ENCODE data around the gene LNP1. TPM values are rescaled to one million over a fixed set of nuclear protein-coding genes. Genes with fewer than 3 reads are reported as not detected.

The LNP1 gene
- total RNA-seq, 1 donor: 3.0 TPM

DNA sequence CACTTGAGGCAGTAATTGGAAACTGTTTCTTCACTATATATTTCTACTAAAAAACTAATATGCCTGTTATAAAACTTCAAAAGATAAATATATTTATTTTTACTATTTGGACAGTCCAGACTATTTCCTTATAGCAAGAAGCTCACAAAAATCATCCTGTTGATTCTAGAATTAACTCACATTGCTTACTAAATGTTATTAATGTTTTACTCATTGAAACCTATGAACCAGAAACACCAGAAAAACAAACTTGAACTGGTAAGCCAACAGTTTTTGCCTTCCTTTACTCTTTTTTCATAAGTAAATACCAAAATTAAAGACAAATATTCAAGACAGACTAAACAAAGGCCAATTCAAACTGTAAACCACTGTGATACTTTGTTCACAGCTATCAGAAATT lies 26.8 kb upstream of the LNP1 start:
- no peak for DNase-seq (ENCODE audit: low read depth)
- TF ChIP-seq, protein P1, sequence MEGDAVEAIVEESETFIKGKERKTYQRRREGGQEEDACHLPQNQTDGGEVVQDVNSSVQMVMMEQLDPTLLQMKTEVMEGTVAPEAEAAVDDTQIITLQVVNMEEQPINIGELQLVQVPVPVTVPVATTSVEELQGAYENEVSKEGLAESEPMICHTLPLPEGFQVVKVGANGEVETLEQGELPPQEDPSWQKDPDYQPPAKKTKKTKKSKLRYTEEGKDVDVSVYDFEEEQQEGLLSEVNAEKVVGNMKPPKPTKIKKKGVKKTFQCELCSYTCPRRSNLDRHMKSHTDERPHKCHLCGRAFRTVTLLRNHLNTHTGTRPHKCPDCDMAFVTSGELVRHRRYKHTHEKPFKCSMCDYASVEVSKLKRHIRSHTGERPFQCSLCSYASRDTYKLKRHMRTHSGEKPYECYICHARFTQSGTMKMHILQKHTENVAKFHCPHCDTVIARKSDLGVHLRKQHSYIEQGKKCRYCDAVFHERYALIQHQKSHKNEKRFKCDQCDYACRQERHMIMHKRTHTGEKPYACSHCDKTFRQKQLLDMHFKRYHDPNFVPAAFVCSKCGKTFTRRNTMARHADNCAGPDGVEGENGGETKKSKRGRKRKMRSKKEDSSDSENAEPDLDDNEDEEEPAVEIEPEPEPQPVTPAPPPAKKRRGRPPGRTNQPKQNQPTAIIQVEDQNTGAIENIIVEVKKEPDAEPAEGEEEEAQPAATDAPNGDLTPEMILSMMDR (IDR thresholded peaks at IDR 0.05; ENCODE audit: insufficient read depth, low read length): no peak
- no peak overlapping the region for H3K4me3 ChIP-seq (ENCODE audit: low read depth, low read length)

DNA sequence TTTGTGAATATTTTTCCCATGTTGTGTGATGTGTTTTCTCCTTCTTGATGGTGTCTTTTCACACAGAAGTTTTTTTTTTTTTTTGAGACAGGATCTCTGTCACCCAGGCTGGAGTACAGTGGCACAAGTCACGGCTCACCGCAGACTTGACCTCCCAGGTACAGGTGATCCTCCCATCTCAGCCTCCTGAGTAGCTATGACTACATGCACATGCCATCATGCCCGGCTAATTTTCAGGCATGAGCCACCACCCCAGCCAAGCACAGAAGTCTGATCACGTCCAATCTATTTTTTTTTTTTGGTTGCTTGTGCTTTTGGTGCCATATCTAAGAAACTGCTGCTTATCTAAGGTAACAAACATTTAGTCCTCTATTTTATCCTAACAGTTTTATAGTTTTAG lies 25.0 kb upstream of the LNP1 start:
- TF ChIP-seq, protein P1 (IDR thresholded peaks at IDR 0.05; ENCODE audit: insufficient read depth, low read length): no peak
- DNase-seq (ENCODE audit: low read depth): no peak
- no peak overlapping the region for H3K4me3 ChIP-seq (ENCODE audit: low read depth, low read length)

DNA sequence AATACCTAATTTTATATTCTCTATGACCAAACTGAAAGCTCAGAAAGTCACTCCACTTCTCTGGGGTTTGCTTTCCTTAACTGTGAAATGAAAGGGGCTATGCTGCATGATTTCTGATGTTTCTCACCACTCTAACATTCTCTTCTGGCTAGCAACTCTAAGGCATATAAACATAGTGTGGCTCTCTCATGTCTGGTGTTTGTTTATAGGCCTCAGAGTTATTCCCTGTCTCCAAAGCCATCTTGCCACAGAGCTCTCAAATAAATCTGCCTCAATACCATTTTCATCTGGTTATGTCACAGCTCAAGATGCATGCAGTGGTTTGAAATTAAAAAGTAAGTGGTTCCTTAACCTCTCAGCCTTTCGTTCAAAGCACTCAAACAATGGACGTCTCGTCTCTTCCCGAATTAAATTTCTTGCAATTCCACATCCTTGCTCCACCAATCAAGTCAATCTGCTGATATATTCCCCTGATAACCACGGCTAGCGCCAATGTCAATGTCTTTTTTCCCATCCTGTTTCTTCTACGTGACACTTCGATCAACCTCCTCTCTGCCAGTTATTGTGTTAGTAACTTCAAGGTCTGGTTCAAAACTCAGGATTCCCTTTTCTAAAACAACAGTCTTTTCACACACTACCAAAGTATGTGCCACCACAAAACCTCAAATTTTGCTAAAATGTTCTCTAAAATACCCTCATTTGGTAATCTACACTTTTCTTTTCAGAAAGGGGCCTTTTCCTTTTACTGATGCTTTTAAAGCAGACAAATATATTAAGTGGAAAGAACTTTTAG lies 16.4 kb upstream of the LNP1 start:
- TF ChIP-seq, protein P1 (IDR thresholded peaks at IDR 0.05; ENCODE audit: insufficient read depth, low read length): no peak
- no peak for DNase-seq (ENCODE audit: low read depth)
- H3K4me3 ChIP-seq (ENCODE audit: low read depth, low read length): no peak overlapping the region

DNA sequence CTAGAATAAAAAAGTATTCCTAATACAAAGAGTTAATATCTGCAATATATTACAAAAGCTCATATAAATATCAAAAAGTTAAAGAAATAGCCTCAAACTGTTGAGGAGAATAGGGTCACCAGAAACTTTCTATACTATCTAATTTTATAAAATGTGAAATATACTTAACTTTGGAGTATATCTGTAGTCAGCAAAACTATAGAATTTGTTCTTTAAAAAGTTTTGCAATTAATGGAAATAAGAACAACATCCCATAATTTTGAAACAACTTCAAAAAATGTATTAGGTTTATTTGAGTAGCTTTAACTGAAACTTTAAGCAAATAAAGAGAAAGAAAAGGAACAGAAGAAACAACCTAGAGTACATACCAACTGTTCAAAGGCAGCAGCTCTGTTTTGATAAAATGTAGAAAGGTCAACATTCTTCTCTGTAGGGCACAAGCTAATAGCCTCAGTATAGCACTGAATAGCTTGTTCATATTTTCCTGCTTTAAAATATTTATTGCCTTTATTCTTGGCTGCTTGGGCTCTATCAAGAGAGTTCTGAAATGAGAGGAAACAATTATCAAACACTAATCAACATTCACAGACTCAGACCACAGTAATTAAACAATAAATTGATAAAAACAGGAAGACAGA lies 14.8 kb upstream of the LNP1 start:
- TF ChIP-seq, protein P1 (IDR thresholded peaks at IDR 0.05; ENCODE audit: insufficient read depth, low read length): no peak
- DNase-seq (ENCODE audit: low read depth): no peak
- no peak overlapping the region for H3K4me3 ChIP-seq (ENCODE audit: low read depth, low read length)

DNA sequence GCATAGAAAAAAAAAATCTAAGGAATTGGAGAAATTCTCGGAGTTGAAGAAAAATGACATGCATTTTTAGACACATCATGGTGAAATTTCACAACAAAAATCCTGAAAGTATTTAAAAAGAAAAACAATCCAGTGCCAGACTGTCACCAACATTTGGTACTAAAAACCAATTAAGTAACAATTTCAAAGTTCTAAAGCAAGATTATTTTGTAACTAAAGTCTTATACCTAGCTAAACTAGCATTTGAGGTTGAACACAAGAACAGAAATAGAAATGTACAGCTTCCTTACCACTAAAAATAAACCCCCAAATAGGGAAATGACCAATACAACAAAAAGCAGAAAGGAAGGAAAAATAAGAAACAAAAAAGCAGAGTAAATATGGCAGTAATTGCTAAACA lies 12.3 kb upstream of the LNP1 start:
- DNase-seq (ENCODE audit: low read depth): no peak
- H3K4me3 ChIP-seq (ENCODE audit: low read depth, low read length): no peak overlapping the region
- TF ChIP-seq, protein P1 (IDR thresholded peaks at IDR 0.05; ENCODE audit: insufficient read depth, low read length): no peak

DNA sequence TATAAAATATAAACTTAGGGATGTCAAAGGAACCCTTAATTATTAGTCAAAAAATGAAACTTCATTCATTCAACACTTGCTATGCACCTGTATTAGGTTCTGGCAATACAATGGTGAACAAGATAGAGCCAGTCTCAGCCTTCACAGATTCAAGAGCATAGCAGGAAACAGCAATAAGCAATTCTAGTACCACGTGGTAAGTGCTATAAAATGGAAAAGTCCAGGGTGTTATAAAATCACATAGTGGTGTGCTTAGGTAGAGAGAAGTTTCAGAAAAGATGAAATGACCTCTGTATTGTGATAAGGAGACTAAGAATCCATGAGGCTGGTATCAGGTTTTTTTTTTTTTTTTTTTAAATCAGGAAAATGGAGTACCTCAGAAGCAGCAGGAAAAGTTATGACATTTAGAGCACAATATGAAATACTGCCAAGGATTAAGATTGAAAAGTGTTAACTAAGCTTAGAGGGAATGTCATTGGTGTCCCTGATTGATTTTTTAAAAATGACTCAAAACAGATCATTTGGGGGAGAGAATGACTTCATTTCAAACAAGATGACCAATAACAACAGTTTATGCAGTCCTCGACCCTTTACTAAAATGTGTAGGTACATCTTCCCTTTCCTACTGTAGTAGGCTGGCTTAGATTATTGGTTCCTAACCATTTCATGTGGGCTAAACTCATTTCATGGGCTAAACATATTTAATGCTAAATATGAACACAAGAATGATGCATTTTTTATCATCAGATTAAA lies 5.5 kb upstream of the LNP1 start:
- H3K4me3 ChIP-seq (ENCODE audit: low read depth, low read length): no peak overlapping the region
- TF ChIP-seq, protein P1 (IDR thresholded peaks at IDR 0.05; ENCODE audit: insufficient read depth, low read length): no peak
- DNase-seq (ENCODE audit: low read depth): no peak

Measured in fibroblast of the aortic adventitia (primary cell).